AG09309 (cell line): ENCODE results near the gene ABHD4.
A peak's percentile ranks its signal among the peaks of the same experiment; 100 is the strongest.

ENCODE experiments used
- DNase-seq: peaks from one replicate; pipeline ENCODE4 v3.0.0-alpha.2; 2010; ENCODE audit warnings: low read depth
- H3K4me3 ChIP-seq: 2 replicates; pipeline ENCODE4 v1.5.1; 2011; ENCODE audit warnings: mild to moderate bottlenecking, low read depth, low read length, moderate library complexity; ENCODE audit not compliant: control insufficient read depth
- TF ChIP-seq, protein P1 (sequence below): IDR thresholded peaks from 2 replicates; pipeline ENCODE4 v1.5.1; 2011; ENCODE audit warnings: mild to moderate bottlenecking, low read depth, low read length, inconsistent platforms; ENCODE audit not compliant: insufficient read depth, control insufficient read depth; ENCODE audit errors: missing control alignments

ABHD4 gene

DNA sequence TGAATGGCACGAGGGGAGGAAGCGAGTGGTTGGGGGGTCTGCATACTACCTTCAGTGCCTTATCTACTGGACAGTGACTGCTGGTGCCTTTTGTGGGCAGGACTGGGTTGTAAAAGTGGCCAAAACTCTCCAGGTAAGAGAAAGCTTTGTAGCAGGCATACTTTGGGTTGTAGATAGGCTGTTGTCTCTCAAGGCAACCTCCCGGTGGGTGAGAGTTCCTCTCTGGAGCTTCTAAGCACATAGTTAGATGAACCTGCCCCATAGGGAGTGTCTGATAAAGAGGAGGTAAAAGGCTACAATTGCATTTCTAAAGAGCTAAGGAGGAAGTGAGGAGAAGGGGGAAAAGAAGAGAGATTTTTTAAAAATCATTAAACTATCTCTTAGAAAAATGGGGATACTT, 4.9 kb upstream of the ABHD4 start:
- H3K4me3 ChIP-seq, result no peak overlapping the region
- no peak for DNase-seq
- TF ChIP-seq, protein P1, sequence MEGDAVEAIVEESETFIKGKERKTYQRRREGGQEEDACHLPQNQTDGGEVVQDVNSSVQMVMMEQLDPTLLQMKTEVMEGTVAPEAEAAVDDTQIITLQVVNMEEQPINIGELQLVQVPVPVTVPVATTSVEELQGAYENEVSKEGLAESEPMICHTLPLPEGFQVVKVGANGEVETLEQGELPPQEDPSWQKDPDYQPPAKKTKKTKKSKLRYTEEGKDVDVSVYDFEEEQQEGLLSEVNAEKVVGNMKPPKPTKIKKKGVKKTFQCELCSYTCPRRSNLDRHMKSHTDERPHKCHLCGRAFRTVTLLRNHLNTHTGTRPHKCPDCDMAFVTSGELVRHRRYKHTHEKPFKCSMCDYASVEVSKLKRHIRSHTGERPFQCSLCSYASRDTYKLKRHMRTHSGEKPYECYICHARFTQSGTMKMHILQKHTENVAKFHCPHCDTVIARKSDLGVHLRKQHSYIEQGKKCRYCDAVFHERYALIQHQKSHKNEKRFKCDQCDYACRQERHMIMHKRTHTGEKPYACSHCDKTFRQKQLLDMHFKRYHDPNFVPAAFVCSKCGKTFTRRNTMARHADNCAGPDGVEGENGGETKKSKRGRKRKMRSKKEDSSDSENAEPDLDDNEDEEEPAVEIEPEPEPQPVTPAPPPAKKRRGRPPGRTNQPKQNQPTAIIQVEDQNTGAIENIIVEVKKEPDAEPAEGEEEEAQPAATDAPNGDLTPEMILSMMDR, result no peak

DNA sequence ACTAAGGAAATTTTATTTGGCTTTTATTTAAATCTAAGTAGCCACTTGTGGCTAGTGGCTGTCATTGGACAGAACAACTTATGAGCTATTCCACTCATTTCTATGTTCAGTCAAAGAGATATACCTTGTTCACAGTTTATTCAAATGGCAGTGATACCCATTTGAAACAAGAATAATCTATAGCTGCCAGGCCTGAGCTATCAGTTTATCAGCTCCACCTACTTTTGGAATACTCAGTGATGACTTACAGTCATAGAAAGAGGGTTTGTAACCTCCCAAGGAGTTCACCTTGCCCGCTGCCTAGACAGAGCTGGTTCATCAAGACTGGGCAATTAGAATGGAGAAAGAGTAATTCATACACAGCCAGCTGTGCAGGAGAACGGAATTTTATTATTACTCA, 4.5 kb upstream of the ABHD4 start:
- TF ChIP-seq, protein P1, result no peak
- DNase-seq, result no peak
- H3K4me3 ChIP-seq, result no peak overlapping the region

DNA sequence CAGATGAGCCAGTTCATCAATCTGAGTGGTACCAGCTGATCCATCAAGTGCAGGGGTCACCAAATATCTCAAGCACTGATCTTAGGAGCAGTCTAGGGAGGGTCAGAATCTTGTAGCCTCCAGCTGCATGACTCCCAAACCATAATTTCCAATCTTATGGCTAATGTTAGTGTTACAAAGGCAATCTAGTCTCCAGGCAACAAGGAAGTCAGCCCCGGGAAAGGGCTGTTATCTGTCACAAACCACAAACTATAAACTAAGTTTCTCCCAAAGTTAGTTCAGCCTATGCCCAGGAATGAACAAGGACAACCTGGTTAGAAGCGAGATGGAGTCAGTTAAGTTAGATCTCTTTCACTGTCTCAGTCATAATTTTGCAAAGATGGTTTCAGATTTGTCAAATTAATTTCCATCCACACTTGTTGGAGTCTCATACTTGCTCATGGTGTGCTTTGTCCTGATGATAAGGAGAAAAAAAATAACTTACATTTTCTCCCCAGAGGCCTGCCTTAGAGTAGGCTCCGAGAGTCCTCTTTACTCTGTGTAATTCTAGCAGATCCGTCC, 3.9 kb upstream of the ABHD4 start:
- DNase-seq, result no peak
- TF ChIP-seq, protein P1, result no peak
- no peak overlapping the region for H3K4me3 ChIP-seq

DNA sequence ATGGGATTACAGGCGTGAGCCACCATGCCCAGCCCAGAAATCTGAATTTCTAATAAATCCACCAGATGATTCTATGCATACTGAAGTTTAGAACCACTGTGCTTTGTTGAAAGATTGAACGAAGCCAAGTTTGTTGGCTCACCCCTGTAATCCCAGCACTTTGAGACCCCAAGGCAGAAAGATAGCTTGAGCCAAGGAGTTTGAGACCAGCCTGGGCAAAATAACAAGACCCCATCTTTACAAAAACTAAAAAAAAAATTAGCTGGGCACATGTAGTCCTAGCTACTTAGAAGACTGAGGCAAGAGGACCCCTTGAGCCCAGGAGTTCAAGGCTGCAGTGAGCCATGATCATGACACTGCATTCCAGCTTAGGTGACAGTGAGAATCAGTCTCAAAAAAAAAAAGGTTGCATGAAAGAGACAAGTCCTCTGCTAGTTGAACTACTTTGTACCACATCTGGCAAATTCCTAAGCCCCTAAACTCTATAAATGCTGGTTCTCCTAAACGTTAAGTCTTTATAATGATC, 1.7 kb upstream of the ABHD4 start:
- TF ChIP-seq, protein P1, result no peak
- DNase-seq, result no peak
- H3K4me3 ChIP-seq, result no peak overlapping the region

DNA sequence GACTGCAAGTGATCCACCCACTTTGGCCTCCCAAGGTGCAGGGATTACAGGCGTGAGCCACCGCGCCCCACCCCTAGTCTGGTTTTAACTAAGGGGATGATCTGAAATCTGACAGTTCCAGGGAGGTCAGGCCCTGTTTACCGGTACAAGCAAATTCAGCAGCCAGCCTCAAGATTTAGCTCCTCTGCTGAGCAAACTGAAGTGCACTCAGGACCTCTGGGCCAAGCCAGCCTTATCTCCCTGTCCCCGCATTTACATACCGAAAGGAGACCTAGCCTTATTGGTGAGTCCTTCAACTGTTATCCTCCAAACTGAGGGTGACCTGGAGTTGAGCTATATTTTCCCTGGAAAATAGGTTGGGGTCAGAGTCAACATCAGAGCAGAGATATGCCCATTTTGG, 835 bp upstream of the ABHD4 start:
- TF ChIP-seq, protein P1, result no peak
- no peak overlapping the region for H3K4me3 ChIP-seq
- no peak for DNase-seq

DNA sequence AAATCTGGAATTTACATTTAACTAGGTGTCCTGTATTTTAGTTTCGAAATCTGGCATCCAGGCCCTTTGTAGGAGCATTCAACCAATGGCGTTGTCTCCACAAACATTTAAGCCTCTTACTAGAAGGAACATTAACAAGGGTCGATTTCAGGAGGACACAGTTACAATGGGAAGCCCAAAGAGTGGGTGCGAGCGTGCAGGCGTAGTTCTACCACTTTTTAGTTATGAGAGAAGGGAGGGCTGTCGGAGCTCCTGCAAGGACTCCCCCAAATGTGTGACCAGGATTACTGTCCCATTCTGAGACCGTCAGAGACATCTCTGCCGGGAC, 365 bp upstream of the ABHD4 start:
- TF ChIP-seq, protein P1, result no peak
- no peak for DNase-seq
- peak overlapping the region; percentile 84 for H3K4me3 ChIP-seq

DNA sequence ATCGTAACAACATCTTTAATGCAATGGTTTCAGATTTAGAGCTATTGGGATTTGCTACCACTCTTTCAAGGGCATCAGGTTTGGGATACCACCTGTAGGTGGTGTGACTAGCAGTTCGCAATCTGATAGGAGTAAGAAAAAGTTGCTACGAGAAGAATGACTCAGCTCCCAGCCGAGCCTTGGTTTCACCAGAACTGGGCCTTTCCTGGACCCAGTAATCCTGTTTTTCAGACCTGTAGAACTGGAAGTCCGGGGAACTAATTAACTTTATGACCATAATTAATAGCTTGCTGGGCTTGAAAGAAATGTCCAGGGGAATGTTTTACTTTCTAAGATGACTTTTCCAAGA, 770 bp downstream of the ABHD4 start:
- H3K4me3 ChIP-seq, result peak overlapping the region; percentile 84
- no peak for DNase-seq
- TF ChIP-seq, protein P1, result peak; percentile 45
